Activated naive CD4-positive, alpha-beta T cell (primary cell): Measurements from ENCODE around the gene SPNS3.

Experiments used
- DNase-seq, 4 experiments: peaks; one replicate each; lab custom pipeline; 2025; lab: John Stamatoyannopoulos, UW

The SPNS3 gene

GRCh38 chr17:4530799-4531730 lies 97.3 kb downstream of the SPNS3 start:
- DNase-seq: no peak

DNA sequence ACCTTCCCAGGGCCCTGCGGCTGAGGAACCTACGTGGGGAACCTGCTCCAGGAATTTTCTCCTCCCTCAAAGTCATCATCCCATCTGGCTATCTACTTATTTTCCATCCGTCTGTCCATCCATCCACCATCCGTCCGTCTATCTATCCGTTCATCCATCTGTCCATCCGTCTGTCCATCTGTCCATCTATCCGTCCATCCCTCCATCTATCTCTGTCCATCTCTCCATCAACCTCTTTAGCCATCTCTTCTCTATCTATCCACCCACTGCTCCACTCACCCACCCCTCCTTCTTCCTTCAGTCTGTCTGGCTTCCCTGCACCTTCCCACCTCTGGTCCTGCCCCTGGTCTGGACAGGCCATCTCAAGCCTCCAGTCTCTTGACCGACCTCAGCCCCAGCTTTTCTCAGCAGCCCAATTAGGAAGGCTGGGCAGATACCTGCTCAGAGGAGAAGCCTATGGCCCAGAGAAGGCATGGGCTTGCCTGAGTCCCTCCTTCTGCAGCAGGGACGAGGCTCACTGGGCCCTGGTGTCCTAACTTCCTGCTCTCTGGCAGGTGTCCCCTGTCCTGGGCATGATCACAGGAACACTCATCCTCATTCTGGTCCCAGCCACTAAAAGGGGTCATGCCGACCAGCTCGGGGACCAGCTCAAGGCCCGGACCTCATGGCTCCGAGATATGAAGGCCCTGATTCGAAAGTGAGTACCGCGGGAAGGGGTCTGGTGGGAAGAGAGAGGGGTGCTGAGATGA lies 98.4 kb downstream of the SPNS3 start:
- DNase-seq: no peak

- no peak for DNase-seq
These were observed 99.3 kb downstream of the SPNS3 start for GRCh38 chr17:4532860-4533522.

DNA sequence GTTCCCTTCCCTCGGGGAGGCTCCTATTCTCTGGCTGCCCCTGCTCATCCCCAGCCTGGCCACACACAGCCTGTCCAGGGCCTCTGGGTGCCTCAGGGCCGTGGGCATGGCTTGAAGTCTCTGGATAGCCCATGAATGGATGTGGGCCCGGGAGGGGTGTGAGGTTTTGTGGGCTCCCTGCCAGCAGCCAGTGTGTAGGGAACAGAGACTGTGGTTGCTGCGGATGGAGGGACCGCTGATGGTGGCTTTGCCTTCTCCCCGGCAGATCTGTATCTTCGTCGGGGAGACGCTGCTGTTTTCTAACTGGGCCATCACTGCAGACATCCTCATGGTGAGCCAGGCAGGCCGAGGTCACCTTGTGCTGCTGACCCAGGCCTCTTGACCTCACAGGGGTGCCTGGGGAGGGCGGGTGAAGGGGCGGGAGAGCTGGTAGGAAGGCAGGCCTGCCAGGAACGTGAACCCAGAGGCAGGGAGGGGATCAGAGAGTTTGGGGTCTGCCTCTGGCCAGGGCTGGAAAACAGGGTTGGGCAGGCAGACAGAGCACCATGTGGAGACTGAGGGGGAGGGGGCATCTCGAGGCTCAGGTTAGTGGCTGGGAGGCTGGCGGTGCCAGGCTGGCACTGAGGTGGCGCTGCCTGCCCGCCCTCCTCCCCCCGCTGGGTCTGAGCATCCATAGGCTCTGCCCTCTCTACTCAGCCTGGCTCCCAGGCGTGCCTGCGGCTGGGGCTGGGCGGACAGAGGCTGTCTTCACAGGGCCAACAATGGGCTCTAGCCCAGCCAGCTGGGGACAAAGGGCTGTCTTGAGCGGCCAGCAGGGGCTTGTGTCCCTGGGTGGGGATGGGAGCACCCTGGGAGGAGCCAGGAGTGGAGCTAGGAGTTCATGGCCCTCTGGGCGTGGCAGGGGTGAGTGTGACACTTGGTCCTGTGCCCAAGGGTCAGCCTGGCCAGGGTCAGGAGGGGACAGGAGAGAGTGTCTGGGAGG lies 100.1 kb downstream of the SPNS3 start:
- DNase-seq: no peak

DNA sequence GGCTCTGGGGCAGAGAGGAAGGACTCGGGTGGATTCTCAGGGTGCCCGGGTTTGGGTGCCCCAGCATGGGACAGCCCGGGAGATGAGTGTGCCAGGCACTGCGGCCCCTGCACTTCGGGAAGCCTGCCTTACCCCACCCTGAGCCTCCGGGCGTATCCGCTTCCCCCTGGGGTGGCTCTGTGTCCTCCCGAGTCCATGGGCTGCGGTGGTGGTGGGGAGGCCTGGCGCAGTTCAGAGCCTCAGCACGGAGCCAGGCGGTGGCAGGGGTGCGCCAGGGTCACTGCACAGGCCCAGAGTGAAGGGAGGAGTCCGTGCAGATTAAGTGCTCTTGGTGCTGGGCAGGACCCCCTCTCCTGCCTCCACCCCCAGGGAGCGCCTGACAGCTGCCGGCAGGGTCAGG lies 100.8 kb downstream of the SPNS3 start:
- no peak for DNase-seq

DNA sequence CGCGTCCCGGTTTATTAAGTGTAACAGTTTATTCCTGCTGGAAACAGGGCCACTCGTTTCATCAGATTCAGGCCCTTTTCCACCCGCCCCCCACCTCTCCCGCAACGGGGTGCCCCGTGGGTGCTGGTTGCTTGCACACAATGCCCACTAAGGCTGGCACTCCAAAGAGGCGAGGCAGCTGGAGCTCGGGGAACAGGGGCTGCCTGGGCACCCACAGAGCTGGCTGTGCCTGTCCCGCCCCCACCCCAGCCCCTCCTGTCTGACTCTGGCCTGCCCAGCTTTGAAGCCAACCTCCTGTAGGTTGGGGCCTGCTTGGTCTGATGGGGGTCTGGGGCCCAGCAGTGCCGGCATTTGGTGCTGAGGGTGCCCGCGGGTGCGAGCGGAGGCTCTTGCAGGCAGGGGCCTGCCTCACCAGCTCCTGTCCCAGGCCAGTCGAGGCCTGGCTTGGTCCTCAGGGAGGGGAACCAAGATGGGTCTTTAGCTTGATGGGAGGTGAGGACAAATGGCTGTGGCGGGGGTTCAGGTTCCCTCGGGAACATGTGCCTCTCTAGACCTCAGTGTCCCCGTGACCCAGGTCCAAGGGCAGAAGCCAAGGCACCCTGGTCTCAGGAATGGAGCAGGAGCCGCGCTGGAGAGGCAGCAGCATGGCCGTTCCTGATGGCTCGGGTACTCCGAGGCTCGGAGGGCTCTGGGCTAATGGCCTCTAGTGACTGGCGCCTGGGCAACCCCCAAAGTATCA lies 101.4 kb downstream of the SPNS3 start:
- no peak for DNase-seq

DNA sequence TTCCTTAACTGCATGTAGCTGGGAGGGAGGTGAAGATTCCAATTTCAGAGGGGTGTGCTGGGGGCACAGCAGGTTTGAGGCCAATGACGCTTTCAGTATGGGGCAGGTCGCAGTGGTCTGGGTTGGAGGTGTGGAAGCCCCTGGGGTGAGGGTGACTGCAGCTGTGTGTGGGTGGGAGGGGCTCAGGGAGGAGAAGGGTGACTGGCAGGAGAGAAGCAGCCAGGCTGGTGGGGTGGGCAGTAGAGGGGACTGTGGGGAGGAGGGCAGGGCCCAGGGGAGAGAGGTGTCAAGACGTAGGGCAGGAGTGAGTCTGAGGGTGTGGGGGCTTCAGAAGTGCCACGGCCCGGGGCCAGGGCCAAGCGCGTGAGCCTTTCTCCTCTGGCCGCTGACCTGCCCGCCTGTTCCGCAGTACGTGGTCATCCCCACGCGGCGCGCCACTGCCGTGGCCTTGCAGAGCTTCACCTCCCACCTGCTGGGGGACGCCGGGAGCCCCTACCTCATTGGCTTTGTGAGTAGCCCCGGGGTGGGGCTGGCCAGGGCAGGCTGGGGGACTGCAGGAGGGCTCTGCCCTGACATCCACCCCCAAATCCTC lies 102.0 kb downstream of the SPNS3 start:
- no peak for DNase-seq

DNA sequence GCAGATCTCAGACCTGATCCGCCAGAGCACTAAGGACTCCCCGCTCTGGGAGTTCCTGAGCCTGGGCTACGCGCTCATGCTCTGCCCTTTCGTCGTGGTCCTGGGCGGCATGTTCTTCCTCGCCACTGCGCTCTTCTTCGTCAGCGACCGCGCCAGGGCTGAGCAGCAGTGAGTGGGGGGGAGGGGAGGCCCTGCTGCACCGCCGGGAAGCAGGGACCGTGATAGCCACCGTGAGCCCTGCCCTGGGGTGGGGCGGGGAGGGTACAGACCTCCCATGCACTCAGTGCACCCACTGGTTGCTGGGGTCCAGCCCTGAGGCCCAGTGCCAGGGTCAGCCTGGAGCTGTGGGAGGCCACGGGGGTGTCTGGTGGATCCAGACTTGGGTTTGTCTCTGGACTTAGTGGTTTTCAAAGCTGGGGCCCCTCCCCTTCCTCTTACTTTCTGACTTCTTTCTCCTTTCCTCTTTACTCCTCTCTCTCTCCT lies 102.6 kb downstream of the SPNS3 start:
- no peak for DNase-seq

DNA sequence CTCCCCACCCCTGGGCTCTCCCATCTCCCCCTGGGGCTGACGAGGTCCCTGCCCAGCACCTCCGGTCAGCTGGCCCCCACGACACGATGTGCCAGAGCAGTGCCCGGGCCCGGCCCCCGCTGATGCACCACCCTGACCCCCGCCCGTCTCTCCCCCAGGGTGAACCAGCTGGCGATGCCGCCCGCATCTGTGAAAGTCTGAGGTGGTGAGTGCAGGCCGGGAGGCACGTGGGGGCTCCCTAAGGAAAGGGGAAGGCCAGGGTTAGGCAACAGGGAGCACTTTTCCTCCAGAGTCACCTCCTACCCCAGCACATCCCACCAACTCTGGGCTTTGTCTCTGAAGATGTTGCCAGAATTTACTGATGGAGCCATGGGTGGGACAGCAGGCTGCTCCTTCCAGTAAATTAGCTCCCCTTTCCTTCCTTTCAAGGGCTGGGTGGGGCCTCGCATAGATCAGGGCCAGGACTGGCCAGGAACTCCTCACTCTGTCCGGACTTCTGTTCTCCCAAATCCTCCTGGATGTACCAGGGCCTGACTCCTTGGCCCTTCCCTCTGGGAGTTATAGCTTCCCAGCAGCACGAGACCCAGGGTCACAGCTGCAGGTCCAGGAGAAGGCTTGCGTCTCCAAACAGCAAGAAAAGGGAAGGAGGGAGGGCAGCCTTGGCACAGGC lies 103.1 kb downstream of the SPNS3 start:
- DNase-seq: no peak
